Activated T-cell treated with anti-CD3 and anti-CD28 coated beads for 4 hours (primary cell): ENCODE results near the gene RYR1.
A peak's percentile ranks its signal among the peaks of the same experiment; 100 is the strongest.
"Not testable (repeated sequence)": the region's sequence is repeated elsewhere in the genome, so short reads cannot be mapped to it uniquely, and the experiment has no call there.

ENCODE experiments used
- DNase-seq: peaks from one replicate; pipeline ENCODE4 v3.0.0-alpha.2; 2020

Gene RYR1

GRCh38 chr19:38400361-38400760, 33.1 kb upstream of the RYR1 start:
- no peak for DNase-seq

GRCh38 chr19:38401148-38401547, 32.3 kb upstream of the RYR1 start:
- no peak for DNase-seq

- no peak for DNase-seq
Measured at GRCh38 chr19:38402623-38402966, 30.9 kb upstream of the RYR1 start.

GRCh38 chr19:38402967-38403674, 30.4 kb upstream of the RYR1 start, which contains the start of gene FAM98C:
Gene FAM98C (plus strand): TSS chr19:38403093. CDS start chr19:38403154, 61 bp downstream.
- DNase-seq, result peak; percentile 96

GRCh38 chr19:38404858-38405257, 28.6 kb upstream of the RYR1 start:
- no peak for DNase-seq

- DNase-seq, result no peak
Measured at GRCh38 chr19:38405276-38405675, 28.2 kb upstream of the RYR1 start.

- DNase-seq, result no peak
Measured at GRCh38 chr19:38409631-38410133, 23.8 kb upstream of the RYR1 start.

GRCh38 chr19:38410407-38410806, 23.1 kb upstream of the RYR1 start:
- not testable (repeated sequence) for DNase-seq

- DNase-seq, result no peak
Measured at GRCh38 chr19:38411041-38411712, 22.3 kb upstream of the RYR1 start.

GRCh38 chr19:38411898-38412297, 21.6 kb upstream of the RYR1 start:
- DNase-seq, result not testable (repeated sequence)

GRCh38 chr19:38412491-38412890, 21.0 kb upstream of the RYR1 start:
- no peak for DNase-seq

GRCh38 chr19:38412961-38413360, 20.5 kb upstream of the RYR1 start:
- no peak for DNase-seq

- DNase-seq, result no peak
Measured at GRCh38 chr19:38413416-38413815, 20.1 kb upstream of the RYR1 start.

GRCh38 chr19:38417146-38417543, 16.3 kb upstream of the RYR1 start:
- no peak for DNase-seq

- DNase-seq, result no peak
Measured at GRCh38 chr19:38417544-38418506, 15.7 kb upstream of the RYR1 start.

GRCh38 chr19:38420935-38421334, 12.6 kb upstream of the RYR1 start:
- no peak for DNase-seq

GRCh38 chr19:38421856-38422255, 11.6 kb upstream of the RYR1 start:
- DNase-seq, result no peak

- DNase-seq, result no peak
Measured at GRCh38 chr19:38422438-38422837, 11.1 kb upstream of the RYR1 start.

GRCh38 chr19:38424272-38424671, 9.2 kb upstream of the RYR1 start:
- no peak for DNase-seq

- no peak for DNase-seq
Measured at GRCh38 chr19:38425222-38425809, 8.2 kb upstream of the RYR1 start.

- no peak for DNase-seq
Measured at GRCh38 chr19:38425810-38426466, 7.6 kb upstream of the RYR1 start, which contains the start of gene RASGRP4. Gene RASGRP4 (minus strand): TSS chr19:38426219. CDS start chr19:38426091, 128 bp downstream.

- DNase-seq, result not testable (repeated sequence)
Measured at GRCh38 chr19:38427035-38427677, 6.3 kb upstream of the RYR1 start.
